ENCODE data around the gene ADH1B.
"Not testable (repeated sequence)": the region's sequence is repeated elsewhere in the genome, so short reads cannot be mapped to it uniquely, and the experiment has no call there.

ADH1B gene

GRCh38 chr4:99323756-99324155, 2.6 kb upstream of the ADH1B start:
- TF ChIP-seq CTCF (IDR thresholded peaks at IDR 0.05; ENCODE audit: low read depth, low read length, missing control alignments): no peak
- DNase-seq (ENCODE audit: low read depth): no peak
- no peak overlapping the region for H3K4me3 ChIP-seq (ENCODE audit: low read depth, low read length)

- DNase-seq (ENCODE audit: low read depth); H3K4me3 ChIP-seq (ENCODE audit: low read depth, low read length): not testable (repeated sequence)
Measured at GRCh38 chr4:99317811-99318210, 3.4 kb downstream of the ADH1B start.

- no peak overlapping the region for H3K4me3 ChIP-seq (ENCODE audit: low read depth, low read length)
- no peak for DNase-seq (ENCODE audit: low read depth)
- TF ChIP-seq CTCF (IDR thresholded peaks at IDR 0.05; ENCODE audit: low read depth, low read length, missing control alignments): no peak
Measured at GRCh38 chr4:99317354-99317753, 3.8 kb downstream of the ADH1B start.

GRCh38 chr4:99315839-99316238, 5.4 kb downstream of the ADH1B start:
- no peak for TF ChIP-seq CTCF (IDR thresholded peaks at IDR 0.05; ENCODE audit: low read depth, low read length, missing control alignments)
- DNase-seq (ENCODE audit: low read depth): no peak
- H3K4me3 ChIP-seq (ENCODE audit: low read depth, low read length): no peak overlapping the region

GRCh38 chr4:99314211-99314610, 7.0 kb downstream of the ADH1B start:
- no peak for DNase-seq (ENCODE audit: low read depth)
- TF ChIP-seq CTCF (IDR thresholded peaks at IDR 0.05; ENCODE audit: low read depth, low read length, missing control alignments): no peak
- no peak overlapping the region for H3K4me3 ChIP-seq (ENCODE audit: low read depth, low read length)

GRCh38 chr4:99310389-99310788, 10.8 kb downstream of the ADH1B start:
- no peak for TF ChIP-seq CTCF (IDR thresholded peaks at IDR 0.05; ENCODE audit: low read depth, low read length, missing control alignments)
- H3K4me3 ChIP-seq (ENCODE audit: low read depth, low read length): no peak overlapping the region
- DNase-seq (ENCODE audit: low read depth): no peak

GRCh38 chr4:99305638-99306400, 15.4 kb downstream of the ADH1B start:
- no peak for TF ChIP-seq CTCF (IDR thresholded peaks at IDR 0.05; ENCODE audit: low read depth, low read length, missing control alignments)
- DNase-seq (ENCODE audit: low read depth): no peak
- no peak overlapping the region for H3K4me3 ChIP-seq (ENCODE audit: low read depth, low read length)

Data from GM12864 (cell line).